ENCODE data around the gene SFTA2.
"Not testable (repeated sequence)": the region's sequence is repeated elsewhere in the genome, so short reads cannot be mapped to it uniquely, and the experiment has no call there.

The SFTA2 gene

DNA sequence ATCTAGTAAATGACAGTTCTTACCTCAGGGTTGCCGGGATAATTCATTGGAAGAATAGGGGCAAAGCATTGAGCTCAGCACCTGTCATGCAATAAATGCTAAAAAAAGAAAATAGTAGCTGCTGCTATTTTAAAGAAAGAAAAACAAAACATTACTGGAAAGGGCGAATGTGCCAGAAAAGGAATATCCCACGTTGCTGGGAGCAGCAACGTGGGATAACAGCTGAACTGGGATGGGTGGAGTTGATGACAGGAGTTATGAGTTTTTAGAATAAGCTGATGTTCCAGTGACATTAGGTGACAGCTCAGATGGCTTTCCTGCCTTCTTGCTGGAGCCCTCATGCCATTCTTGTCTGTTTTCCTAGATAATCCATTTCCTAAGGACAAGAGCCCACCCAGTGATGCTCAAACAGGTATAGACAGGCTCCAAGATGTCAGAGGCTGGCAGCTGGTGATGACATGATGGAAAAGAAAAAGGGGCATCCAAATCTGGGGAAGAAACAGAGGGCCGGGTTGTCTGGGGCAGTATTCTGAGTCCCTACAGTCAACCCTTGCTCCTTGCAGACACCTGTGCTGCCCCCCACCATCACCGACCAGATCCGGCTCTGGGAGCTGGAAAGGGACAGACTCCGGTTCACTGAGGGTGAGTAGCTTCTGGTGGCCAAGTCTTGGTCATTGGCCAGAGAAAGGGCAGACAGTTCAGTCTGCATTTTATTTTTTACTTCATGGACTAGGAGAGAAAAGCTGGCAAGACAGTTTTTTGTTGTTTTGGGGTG is 19.0 kb downstream of the SFTA2 start:
- no peak for DNase-seq

GRCh38 chr6:30910473-30910872 is 21.5 kb downstream of the SFTA2 start:
- DNase-seq: not testable (repeated sequence)

DNA sequence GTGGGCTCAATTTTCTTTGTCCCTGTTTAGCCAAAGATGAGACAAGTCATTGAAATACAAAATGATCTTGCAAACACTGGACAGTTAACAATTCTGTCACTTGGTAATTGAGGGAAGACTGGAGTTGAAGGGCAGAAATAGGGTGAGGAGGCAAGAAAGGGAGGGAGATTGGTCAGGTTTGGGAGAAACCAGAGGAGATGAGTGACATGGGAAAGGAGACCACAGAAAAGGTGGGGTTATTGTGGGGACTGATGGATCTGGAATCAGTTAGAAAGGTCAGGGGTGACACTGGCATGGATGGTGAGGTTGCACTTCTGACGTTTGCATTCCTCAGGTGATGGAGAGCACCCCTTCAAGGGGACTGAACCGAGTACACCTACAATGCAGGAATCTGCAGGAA is 23.3 kb downstream of the SFTA2 start:
- no peak for DNase-seq

DNA sequence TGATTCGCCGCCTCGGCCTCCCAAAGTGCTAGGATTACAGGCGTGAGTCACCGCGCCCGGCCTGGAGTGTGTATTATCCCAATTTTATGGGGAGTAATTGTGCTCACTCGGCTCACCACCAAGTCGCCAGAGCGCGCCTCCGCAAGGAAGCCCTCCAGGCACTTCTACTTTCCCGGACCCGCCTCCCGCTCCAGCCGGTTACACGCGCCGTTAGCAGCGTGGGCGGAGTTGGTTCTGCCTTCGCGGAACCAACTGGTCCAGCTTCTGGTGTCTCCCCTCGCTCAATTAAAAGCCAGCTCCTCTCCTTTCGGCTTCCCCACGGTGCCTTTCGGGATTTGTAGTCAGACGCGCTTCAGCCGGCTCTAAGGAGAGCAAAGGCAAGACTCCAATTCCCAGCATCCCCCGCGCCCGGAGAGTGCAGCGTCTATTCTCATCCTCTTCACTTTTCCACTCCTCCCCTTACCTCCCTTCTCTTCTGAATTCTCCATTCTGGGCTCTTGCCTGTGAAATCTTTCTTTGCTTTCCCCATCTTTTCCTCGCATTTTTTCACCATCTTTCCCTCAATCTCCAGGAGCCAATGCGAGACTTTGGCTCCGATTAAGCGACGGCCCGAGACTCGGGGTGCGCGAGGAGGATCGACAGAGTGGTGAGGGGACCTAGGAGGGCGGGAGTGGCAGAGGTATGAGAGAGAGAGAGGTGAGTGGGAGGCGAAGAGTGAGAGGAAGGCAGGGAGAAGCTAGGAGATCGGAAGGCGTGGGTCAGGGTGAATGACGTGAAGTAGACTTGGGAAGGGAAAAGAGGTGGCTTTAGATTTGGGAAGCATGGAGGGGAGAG is 24.0 kb downstream of the SFTA2 start, which contains the start of gene GTF2H4:
TSS of gene GTF2H4 (plus strand) at position 450 of the 834 bp plus-strand sequence.
- peak; percentile 97 for DNase-seq

DNA sequence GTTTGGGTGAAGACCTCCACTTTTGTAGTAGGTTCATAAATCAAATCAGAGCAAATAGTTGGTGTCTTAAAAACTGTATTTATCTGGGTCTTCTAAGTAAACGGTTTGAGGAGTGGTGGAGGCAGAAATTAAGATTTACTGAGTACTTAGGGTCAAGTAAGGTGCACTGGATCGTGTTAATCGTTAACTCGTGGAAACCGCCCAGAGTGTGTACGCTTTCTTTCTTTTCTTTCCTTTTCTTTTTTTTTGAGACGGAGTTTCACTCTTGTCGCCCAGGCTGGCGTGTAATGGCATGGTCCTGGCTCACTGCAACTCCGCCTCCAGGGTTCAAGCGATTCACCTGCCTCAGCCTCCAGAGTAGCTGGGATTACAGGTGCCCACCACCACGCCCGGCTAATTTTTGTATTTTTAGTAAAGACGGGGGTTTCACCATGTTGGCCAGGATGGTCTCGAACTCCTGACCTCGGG is 24.6 kb downstream of the SFTA2 start:
- DNase-seq: not testable (repeated sequence)

- no peak for DNase-seq
Observed at GRCh38 chr6:30903236-30903635, 28.7 kb downstream of the SFTA2 start.

GRCh38 chr6:30902709-30903108 is 29.3 kb downstream of the SFTA2 start:
- DNase-seq: no peak

GRCh38 chr6:30902196-30902595 is 29.8 kb downstream of the SFTA2 start:
- not testable (repeated sequence) for DNase-seq

DNA sequence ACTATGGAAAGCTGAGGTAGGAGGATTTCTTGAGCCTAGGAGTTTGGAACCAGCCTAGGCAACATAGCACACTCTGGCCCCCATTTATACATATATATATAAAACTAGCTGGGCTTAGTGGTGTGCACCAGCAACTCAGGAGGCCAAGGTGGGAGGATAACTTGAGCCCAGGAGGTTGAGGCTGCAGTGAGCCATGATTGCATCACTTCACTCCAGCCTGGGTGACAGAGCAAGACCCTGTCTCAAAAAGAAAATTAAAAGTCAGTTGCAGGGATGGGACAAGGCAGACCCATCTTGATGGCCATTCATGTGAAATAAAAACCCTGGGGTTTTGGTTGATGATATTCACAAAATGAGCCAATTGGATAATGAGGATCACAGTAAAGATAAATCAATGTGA is 30.5 kb downstream of the SFTA2 start:
- DNase-seq: no peak

DNA sequence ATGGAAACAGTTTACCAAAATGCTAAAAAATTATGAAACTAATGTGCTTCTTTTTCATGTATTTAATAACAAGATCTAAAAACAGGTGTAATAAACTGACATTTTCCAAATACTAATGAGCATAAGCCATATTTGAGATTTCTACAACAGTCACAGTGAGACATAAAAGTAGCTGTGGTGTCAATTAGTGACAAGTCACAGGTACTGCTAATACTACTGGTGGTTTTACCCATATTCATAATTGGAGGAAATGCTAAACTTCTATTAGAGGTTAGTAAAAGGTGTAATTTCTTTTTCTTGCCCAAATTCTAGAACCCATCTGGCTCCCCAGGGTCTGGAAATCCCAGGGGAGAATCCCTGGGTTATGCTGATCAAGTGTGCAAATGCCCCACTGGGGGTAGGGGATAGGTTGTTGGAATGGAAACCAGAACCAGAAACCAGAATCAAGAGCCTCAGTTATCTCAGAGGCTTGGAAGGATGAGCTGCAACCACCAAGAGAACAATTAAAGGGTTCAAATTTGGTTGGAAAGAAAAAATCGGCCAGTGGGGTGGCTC is 31.0 kb downstream of the SFTA2 start:
- no peak for DNase-seq

- no peak for DNase-seq
Observed at GRCh38 chr6:30898750-30899360, 33.1 kb downstream of the SFTA2 start.

DNA sequence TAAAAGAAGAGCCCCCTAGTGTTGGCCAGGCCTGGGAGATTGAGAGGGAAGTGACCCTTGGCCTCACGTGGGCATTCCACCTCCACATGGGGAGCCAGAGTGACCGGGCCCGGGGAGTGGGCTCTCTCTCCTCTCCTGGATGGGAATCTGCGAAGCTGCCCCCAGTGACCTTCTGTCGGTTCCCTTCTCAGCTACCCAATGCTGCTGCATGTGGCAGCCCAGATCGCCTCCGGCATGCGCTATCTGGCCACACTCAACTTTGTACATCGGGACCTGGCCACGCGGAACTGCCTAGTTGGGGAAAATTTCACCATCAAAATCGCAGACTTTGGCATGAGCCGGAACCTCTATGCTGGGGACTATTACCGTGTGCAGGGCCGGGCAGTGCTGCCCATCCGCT is 34.1 kb downstream of the SFTA2 start:
- DNase-seq: no peak

DNA sequence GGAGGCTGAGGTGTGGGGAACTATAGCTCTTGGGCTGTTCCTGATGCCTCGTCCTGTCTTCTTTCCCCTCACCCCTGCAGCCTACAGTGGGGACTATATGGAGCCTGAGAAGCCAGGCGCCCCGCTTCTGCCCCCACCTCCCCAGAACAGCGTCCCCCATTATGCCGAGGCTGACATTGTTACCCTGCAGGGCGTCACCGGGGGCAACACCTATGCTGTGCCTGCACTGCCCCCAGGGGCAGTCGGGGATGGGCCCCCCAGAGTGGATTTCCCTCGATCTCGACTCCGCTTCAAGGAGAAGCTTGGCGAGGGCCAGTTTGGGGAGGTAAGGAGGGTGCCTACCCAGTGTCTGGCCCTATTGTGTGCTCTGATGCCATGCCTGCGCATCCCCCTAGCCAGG is 35.4 kb downstream of the SFTA2 start:
- DNase-seq: no peak

DNA sequence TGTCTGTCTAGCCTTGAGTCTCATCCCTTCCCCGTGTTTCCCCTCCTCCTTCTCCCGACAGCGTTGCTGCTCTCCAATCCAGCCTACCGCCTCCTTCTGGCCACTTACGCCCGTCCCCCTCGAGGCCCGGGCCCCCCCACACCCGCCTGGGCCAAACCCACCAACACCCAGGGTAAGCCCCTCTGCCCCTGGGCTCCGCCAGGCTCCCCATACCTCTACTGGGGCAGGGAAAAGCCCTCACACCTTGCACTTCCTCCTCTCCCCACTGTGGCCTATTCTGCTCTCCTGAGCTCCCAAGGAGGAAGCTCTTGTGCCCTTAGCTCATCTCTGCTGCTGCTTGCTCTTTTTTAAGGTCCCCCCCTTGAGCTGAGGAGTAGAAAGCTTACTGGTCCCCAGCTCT is 36.6 kb downstream of the SFTA2 start:
- DNase-seq: no peak

DNA sequence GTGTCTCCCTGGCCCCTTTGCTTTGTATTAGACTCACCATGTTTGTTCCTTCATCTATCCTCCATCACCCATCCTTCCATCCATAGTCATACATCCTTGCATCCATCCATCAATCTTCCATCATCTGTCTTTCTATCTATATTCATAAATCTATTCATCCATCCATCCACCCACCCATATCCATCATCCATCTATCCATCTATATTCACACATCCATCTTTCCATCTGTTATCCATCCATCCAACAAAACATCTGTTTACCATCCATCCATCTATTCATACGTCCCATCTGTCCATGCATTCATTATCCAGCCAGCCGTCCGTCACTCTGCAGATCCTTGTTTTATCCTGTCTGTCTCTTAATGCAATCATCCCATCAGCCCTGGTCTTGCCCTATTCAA is 37.0 kb downstream of the SFTA2 start:
- no peak for DNase-seq

- no peak for DNase-seq
Observed at GRCh38 chr6:30894381-30894780, 37.6 kb downstream of the SFTA2 start.

DNA sequence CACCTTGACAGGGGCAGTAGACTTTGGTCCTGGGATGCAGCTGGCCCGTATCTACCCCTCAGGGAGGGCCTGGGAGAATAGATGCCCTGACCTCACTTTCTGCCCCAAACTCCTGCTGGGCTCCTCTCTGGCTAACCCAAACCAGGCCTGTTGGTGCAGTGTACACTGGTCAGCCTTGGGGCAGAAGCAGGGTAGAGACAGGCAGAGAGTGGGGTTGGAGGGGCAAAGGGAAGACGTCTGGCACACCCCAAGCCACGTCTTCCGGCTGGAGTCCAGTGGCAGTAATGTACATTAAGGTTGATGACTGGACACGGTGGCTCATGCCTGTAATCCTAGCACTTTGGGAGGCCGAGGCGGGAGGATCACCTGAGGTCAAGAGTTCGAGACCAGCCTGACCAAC is 38.3 kb downstream of the SFTA2 start:
- no peak for DNase-seq

- no peak for DNase-seq
Observed at GRCh38 chr6:30893001-30893591, 38.9 kb downstream of the SFTA2 start.

DNA sequence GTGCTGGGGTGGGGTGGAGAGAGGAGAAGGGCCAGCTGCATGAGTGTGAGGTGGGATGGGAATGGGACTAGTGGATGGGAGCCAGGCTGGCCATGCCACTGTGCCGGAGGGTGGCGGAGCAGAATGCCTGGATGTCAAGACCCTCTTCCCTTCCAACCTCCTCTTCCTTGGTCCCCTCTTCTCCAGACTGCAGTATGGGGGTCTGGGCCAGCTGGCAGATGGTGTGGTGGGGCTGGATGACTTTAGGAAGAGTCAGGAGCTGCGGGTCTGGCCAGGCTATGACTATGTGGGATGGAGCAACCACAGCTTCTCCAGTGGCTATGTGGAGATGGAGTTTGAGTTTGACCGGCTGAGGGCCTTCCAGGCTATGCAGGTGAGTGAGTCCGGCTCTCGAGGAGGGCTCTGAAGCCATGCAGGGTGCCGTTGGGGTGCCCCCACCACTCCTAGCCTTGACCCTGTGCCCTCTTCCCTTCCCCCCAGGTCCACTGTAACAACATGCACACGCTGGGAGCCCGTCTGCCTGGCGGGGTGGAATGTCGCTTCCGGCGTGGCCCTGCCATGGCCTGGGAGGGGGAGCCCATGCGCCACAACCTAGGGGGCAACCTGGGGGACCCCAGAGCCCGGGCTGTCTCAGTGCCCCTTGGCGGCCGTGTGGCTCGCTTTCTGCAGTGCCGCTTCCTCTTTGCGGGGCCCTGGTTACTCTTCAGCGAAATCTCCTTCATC is 40.0 kb downstream of the SFTA2 start:
- DNase-seq: no peak

GRCh38 chr6:30891450-30891723 is 40.6 kb downstream of the SFTA2 start:
- DNase-seq: no peak

DNA sequence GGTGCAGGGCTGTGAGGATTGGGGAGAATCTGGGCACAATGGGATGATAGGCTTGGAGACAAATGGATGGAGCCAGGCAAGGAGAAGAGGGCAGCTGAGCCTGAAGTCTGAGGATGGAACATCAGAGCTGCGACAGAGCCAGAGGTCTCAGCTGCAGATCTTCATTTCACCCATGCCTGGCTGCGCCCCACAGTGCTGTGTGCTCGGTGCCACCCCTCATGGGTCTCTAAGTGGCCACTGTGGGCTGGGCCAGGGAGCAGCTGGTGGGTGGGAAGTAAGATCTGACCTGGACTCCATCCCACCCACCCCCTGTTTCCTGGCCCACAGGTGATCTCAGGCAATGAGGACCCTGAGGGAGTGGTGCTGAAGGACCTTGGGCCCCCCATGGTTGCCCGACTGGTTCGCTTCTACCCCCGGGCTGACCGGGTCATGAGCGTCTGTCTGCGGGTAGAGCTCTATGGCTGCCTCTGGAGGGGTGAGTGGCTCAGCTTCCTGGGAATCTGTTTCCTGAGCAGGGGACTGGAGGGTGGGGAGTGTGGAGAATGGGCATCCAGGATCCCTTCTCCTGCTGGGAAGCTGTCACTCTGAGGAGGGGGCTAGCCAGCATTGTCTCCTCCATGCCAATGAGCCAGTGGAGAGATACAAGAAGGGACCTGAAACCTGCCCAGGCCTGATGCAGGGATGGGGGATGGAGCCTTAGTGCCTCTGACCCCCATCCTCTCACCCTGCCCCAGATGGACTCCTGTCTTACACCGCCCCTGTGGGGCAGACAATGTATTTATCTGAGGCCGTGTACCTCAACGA is 41.1 kb downstream of the SFTA2 start:
- DNase-seq: no peak
